MCF 10A (cell line): ENCODE results near the gene SLC9A4. TPM values are rescaled to one million over a fixed set of nuclear protein-coding genes. Genes with fewer than 3 reads are reported as not detected.

Source experiments
- BruUV-seq: library from RNA; stranded (reverse); fragments of 400-500 nt; replicated peaks from 2 replicates; lab custom pipeline; 2021; lab: Mats Ljungman, UMichigan
- CTCF ChIA-PET: fragments of 300-600 bp; sonication (Branson Sonifier 250); formaldehyde crosslinking; extraction: SDS; loops from one replicate; lab custom pipeline; 2021; ENCODE audit warnings: antibody characterized with exemption, inconsistent platforms; lab: Yijun Ruan, JAX
- POLR2A ChIA-PET: fragments of 300-600, 350-650 bp; sonication (Branson Sonifier 250); formaldehyde crosslinking; extraction: SDS; loops from one replicate; lab custom pipeline; 2020; ENCODE audit warnings: antibody characterized with exemption, inconsistent platforms; lab: Yijun Ruan, JAX
- DNase-seq: peaks from one replicate; pipeline ENCODE4 v3.0.0-alpha.2; 2018; ENCODE audit not compliant: unreplicated experiment
- H3K27ac Mint-ChIP-seq: one replicate; pipeline ENCODE4 v1.8.0; 2022; ENCODE audit warnings: mild to moderate bottlenecking, low read depth, mixed read lengths; ENCODE audit not compliant: unreplicated experiment
- H3K27me3 Mint-ChIP-seq: one replicate; pipeline ENCODE4 v1.8.0; 2022; ENCODE audit warnings: mixed read lengths; ENCODE audit not compliant: insufficient read depth, unreplicated experiment
- H3K36me3 Mint-ChIP-seq: one replicate; pipeline ENCODE4 v1.8.0; 2022; ENCODE audit warnings: mild to moderate bottlenecking, moderate library complexity, mixed read lengths; ENCODE audit not compliant: insufficient read depth, unreplicated experiment
- H3K4me1 Mint-ChIP-seq: one replicate; pipeline ENCODE4 v1.8.0; 2022; ENCODE audit warnings: mixed read lengths; ENCODE audit not compliant: insufficient read depth, unreplicated experiment
- H3K4me3 Mint-ChIP-seq: one replicate; pipeline ENCODE4 v1.8.0; 2022; ENCODE audit warnings: mild to moderate bottlenecking, moderate library complexity, mixed read lengths; ENCODE audit not compliant: unreplicated experiment
- H3K9me3 Mint-ChIP-seq: one replicate; pipeline ENCODE4 v1.8.0; 2022; ENCODE audit warnings: mixed read lengths; ENCODE audit not compliant: unreplicated experiment
- intact Hi-C: fragments of 100-400 bp; cut with micrococcal nuclease; formaldehyde crosslinking; loops from 2 replicates; pipeline ENCODE4 v1.14.1; 2022
- microRNA-seq: library from miRNA; unstranded; fragments of <30 nt; microRNA quantifications from one replicate; pipeline ENCODE4 v1.2.0, GENCODE V29; 2022
- total RNA-seq: library from RNA; stranded (reverse); gene quantifications from 2 replicates; pipeline ENCODE4 v1.2.3, GENCODE V29; 2022
- TF ChIP-seq, protein P1 (sequence below): fragments of 200-600 bp; IDR thresholded peaks from one replicate; pipeline ENCODE4 v1.8.0; 2022; ENCODE audit warnings: antibody characterized with exemption, mild to moderate bottlenecking; ENCODE audit not compliant: unreplicated experiment

SLC9A4 gene
- total RNA-seq, 1 experiment from 2014 or later = 0.07 TPM

- TF ChIP-seq, protein P1, sequence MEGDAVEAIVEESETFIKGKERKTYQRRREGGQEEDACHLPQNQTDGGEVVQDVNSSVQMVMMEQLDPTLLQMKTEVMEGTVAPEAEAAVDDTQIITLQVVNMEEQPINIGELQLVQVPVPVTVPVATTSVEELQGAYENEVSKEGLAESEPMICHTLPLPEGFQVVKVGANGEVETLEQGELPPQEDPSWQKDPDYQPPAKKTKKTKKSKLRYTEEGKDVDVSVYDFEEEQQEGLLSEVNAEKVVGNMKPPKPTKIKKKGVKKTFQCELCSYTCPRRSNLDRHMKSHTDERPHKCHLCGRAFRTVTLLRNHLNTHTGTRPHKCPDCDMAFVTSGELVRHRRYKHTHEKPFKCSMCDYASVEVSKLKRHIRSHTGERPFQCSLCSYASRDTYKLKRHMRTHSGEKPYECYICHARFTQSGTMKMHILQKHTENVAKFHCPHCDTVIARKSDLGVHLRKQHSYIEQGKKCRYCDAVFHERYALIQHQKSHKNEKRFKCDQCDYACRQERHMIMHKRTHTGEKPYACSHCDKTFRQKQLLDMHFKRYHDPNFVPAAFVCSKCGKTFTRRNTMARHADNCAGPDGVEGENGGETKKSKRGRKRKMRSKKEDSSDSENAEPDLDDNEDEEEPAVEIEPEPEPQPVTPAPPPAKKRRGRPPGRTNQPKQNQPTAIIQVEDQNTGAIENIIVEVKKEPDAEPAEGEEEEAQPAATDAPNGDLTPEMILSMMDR = no peak
- no peaks in the 10 kb centered on the region for H3K36me3 Mint-ChIP-seq
- H3K9me3 Mint-ChIP-seq = peaks cover 13% of the 10 kb centered on the region
- CTCF ChIA-PET = interaction anchor here (0.8 kb wide), 1 partner anchor 26 kb away, joined by 3 read pairs; no protein-coding TSS in a partner anchor
- no peak for DNase-seq
- no peak overlapping the region for H3K4me3 Mint-ChIP-seq
- intact Hi-C loops = no loop called here
- no TSS peak for BruUV-seq
- H3K4me1 Mint-ChIP-seq = no peaks in the 10 kb centered on the region
- POLR2A ChIA-PET = no interaction called here
- no peaks in the 10 kb centered on the region for H3K27me3 Mint-ChIP-seq
- no peak overlapping the region for H3K27ac Mint-ChIP-seq
Observed at GRCh38 chr2:102575888-102576287, 102.9 kb downstream of the SLC9A4 start.

DNA sequence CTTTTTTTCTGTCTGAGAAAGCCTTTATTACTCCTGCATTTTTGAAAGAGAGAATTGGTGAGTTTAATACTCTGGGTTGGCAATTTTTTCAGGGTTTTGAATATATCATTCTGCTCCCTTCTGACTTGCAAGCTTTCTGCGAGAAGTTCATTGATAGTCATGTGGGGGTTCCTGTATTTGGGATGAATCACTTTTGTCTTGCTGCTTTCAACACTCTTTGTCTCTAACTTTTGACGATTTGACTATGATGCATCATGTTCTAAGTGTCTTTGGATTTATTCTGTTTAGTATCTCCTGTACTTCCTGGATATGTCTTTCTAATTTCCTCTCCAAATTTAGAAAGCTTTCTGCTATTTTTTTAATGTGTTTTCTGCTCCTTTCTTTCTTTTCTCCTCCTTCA lies 105.3 kb downstream of the SLC9A4 start:
- no peak for DNase-seq
- ChIA-PET CTCF (interaction anchor here (0.7 kb wide), 1 partner anchor 506 kb away, joined by 4 read pairs; no protein-coding TSS in a partner anchor), POLR2A (no interaction called here)
- H3K36me3 Mint-ChIP-seq = no peaks in the 10 kb centered on the region
- BruUV-seq = no TSS peak
- peaks cover 8% of the 10 kb centered on the region for H3K9me3 Mint-ChIP-seq
- TF ChIP-seq, protein P1 = no peak
- H3K27ac Mint-ChIP-seq = no peak overlapping the region
- intact Hi-C loops = no loop called here
- H3K4me3 Mint-ChIP-seq = no peak overlapping the region
- H3K27me3 Mint-ChIP-seq = no peaks in the 10 kb centered on the region
- no peaks in the 10 kb centered on the region for H3K4me1 Mint-ChIP-seq

- H3K27me3 Mint-ChIP-seq = no peaks in the 10 kb centered on the region
- H3K9me3 Mint-ChIP-seq = no peaks in the 10 kb centered on the region
- ChIA-PET POLR2A (no interaction called here), CTCF (interaction anchor here (0.6 kb wide), 1 partner anchor 109 kb away, joined by 4 read pairs; the partner anchor contains the start of gene SLC9A4)
- no peak for DNase-seq
- BruUV-seq = no TSS peak
- H3K36me3 Mint-ChIP-seq = no peaks in the 10 kb centered on the region
- no peak overlapping the region for H3K4me3 Mint-ChIP-seq
- H3K4me1 Mint-ChIP-seq = peaks cover 9% of the 10 kb centered on the region
- intact Hi-C loops = no loop called here
- TF ChIP-seq, protein P1 = no peak
- no peak overlapping the region for H3K27ac Mint-ChIP-seq
Observed at GRCh38 chr2:102581911-102582310, 108.9 kb downstream of the SLC9A4 start.

DNA sequence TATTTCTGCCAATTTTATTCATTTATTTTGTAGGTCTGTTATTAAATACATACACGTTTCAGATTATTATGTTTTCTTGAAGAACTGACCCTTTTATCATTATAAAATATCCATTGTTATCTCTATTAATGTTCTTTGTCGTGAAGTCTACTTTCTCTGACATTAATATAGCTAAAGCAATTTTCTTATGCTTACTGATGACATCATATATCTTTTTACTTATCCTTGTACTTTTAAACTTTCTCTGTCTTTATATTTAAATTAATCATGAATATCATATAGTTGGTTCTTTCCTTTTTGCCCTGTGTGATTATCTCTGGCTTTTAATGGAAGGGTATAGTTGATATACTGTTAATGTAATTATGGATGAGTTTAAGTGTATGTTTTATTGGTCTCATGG lies 109.8 kb downstream of the SLC9A4 start:
- CTCF ChIA-PET = interaction anchor here (0.6 kb wide), 1 partner anchor 378 kb away, joined by 3 read pairs; no protein-coding TSS in a partner anchor
- no peak for DNase-seq
- TF ChIP-seq, protein P1 = no peak
- Mint-ChIP-seq H3K4me1 (peaks cover 9% of the 10 kb centered on the region), H3K4me3 (no peak overlapping the region), H3K9me3 (no peaks in the 10 kb centered on the region), H3K27me3 (no peaks in the 10 kb centered on the region), H3K36me3 (no peaks in the 10 kb centered on the region), H3K27ac (no peak overlapping the region)
- POLR2A ChIA-PET = no interaction called here
- no TSS peak for BruUV-seq
- intact Hi-C loops = no loop called here

Small RNA genes lying within 50 kb of the gene (microRNA-seq; reads per million reads assigned to microRNA genes)
- not detected for gene MIR4772

Other genes starting within 250 kb of the SLC9A4 start
- gene IL1RL1, start 161.7 kb upstream of the SLC9A4 start, total RNA-seq = 10.0 and 25.6 TPM in 2 replicates
- gene IL18R1, start 117.4 kb upstream of the SLC9A4 start, total RNA-seq = 3.5 and 6.7 TPM in 2 replicates
- gene IL18RAP, start 50.1 kb upstream of the SLC9A4 start, total RNA-seq = not detected in 2 replicates
- gene SLC9A2, start 146.3 kb downstream of the SLC9A4 start, total RNA-seq = 0.05 and 0.09 TPM in 2 replicates